GM18507 (cell line): ENCODE measurements around the gene COL5A1.

Source experiments
- DNase-seq: peaks from one replicate; pipeline ENCODE4 v3.0.0; 2011; ENCODE audit warnings: low read depth; ENCODE audit not compliant: insufficient read length; ENCODE audit errors: extremely low spot score
- FAIRE-seq: peaks from 2 replicates; lab custom pipeline; 2011; peaks lifted over from hg19 to GRCh38; lab: Jason Lieb, UNC

The COL5A1 gene

GRCh38 chr9:134624137-134624591 lies 17.4 kb upstream of the COL5A1 start:
- no peak for FAIRE-seq
- no peak for DNase-seq

- FAIRE-seq (no peak), DNase-seq (no peak)
These were observed 16.9 kb upstream of the COL5A1 start for GRCh38 chr9:134624621-134625181.

DNA sequence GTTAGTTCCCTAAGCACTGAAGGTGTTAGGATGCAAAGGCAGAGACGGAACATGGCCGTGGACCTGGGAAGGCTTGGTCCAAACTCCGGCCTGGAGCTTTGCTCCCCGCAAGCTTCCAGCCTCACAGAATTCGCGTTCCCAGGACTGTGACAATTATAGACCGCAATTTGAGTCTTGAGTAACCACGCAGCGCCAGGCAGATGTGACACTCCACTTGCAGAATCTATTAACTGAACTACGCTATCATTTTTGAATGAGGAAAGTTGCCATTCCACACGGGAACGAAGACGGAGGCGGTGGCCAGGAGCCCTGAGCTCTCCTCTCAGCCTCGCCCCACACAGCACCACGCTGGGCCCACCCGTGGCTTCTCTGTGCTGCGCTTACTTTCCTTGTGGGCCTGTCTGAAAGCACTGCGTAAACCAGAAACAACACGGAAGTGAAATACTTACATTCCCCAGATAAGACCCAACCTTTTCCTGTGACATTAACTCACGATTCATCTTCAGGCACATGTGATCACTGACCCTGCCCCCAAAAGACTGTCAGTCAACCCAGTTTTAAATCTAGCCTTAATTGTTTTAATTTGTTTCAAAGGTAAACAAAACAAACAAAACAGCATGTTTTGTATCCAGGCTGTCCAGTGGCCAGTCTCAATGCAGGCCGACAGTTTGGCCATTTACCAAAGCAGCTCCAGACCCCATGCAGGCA lies 16.1 kb upstream of the COL5A1 start:
- no peak for DNase-seq
- FAIRE-seq: no peak

DNA sequence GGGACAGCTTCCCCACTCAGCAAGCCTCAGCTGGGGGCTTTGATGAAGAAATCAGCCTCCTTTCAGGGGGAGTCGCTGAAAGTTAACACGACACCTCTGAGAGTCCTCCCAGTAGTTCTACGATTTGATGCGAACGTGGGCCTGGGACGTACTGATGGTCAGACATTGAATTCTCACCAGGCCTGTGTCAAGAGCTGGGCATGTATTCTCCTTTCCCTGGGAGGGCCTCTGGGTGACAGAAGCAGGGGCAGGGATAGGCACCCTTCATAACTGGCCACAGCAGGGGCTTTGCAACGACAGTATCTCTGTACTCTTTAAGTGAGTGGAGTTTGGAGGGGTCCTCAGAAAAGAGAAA lies 15.6 kb upstream of the COL5A1 start:
- DNase-seq (no peak), FAIRE-seq (no peak)

DNA sequence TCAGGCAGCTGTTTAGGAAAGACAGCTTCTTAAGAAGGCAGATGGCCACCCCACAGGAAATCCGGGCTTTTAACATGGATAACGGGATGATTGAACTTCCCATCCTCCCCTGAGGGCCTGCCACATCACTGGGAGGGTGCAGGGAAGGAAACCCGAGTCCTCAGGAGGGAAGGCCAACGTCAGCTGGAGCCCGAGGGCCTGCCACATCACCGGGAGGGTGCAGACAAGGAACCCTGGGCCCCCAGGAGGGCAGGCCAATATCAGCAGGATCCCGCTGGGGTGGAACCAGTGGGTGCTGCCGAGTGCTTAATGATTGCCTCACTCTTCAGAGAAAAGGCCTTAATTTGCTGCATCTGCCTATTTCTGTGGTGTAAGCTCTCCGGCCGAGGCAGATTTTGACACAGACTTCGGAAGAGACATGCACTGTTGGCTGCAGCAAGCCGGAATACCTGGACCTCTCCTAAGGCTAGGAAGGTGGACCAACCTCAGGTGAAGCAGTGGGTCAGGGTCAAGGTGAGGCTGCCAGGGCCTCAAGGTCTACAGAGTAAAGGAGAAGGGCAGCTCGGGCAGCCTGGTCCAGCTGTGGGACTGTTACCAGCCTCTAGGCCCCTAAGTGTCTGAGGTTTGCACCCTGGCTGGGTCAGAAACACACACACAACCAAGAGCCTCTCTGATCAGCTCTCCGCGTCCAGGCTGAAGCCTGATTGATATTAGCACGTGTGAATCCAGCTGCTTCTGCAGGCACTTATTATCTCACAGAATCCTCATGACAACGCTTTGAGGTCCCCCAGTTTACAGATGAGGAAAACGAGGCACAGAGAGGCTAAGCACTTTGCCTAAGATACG lies 14.8 kb upstream of the COL5A1 start:
- no peak for FAIRE-seq
- no peak for DNase-seq

DNA sequence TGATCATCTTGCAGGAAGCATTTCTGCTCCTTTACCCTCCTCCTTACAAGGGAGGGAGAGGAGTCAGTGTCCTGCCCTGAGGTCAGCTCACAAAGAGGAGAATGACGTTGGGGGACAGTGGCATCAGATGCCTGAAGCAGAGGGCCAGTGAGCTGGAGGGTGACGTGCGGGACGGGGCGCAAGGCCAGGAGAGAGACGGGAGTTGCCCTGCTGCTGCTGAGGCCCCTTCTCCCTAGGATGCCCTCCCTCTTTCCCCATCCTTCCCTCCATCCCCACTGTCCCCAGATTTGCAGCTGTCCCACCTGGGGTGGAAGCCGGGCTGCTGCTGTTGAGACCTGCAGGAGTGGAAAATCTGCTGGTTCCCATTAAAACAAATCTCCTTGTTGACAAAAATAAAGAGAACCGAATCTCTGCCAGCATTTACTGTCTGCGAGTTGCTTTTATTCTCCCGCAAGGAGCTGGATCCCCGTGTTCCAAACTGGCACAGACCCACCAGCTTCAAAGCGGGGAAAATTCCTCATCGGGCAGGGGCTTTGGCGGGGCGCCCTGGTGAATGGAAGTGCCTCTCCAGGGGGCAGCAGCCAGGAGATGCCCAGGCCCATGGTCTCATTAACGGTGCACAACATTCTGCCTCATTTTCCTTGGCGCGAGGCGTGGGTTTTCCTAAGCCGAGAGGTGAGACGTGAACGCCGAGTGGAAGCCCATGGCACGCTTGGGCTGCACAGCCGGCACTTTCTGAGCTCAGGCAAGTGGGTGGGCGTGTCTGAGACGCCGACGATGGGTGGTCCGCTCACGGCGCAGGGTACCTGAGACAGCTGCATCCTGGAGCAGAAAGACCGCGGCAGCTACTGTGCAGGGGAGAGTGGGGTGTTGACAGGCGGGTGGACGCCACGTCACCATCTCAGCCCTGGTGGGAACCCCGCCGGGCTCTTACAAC lies 13.9 kb upstream of the COL5A1 start:
- no peak for FAIRE-seq

GRCh38 chr9:134628354-134628736 lies 13.3 kb upstream of the COL5A1 start:
- FAIRE-seq (no peak), DNase-seq (no peak)

More for the DNA sequence above, 13.9 kb upstream of the COL5A1 start:
- no peak for DNase-seq

DNA sequence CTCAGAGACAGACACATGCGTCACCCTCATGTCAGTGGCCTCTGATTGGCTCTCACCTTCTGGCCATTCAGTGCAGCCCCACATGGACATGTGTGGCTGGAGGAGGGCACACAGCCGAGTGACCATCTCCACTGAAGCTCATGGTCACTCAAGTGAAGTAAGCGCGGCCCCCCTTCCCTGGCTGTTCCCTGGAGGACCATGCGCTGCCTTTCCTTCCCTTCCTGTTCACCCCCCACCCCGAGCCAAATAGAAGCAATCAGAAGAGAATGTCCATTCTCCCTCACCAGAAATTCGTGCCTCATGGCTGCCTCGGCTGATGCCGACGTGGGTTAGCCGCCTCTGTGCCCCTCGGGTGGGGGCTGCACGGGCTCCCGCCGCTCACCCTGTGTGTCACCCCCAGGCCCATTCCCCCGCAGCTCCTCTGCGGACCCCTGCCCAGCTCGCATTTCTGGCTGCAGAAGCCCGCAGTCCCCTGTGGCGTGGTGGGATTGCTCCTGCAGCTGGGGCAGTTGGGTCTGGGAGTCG lies 12.5 kb upstream of the COL5A1 start:
- DNase-seq (no peak), FAIRE-seq (no peak)

DNA sequence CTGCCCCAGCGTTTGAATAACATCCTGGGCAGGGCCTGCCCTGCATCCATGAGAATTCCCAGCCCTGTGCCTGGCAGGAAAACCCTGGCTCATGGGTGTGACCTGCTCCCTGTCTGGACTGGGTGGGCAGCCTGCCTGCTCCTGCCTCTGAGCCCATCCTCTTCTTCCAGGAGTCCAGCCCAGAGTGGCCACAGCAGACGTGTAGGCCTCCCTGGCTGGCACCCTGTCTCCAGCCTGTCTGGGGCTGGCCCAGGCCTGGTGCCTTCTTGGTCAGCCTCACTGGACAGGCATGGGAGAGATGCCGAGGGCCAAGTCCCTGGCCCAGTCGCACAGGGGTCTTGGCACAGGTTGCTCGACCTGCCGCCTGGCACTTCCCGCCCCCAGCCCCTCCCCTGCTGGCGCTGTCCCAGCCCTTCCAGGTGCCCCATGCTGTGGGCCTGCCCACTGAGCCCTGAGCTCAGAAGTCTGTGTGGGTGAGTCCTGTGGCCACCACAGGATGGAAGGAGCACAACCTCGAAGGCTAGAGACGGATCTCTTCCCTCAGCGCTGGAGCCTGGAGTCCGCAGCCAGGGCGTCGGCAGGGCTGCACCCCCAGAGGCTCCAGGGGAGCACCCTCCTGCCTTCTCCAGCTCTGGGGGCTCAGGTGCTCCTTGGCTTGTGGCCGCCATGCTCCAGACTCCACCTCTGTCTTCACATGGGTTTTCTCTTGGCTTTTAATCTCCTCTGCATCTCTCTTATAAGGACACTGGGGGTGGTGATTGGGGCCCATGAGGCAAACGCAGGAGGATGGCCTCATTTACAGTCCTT lies 11.8 kb upstream of the COL5A1 start:
- DNase-seq (no peak), FAIRE-seq (no peak)

DNA sequence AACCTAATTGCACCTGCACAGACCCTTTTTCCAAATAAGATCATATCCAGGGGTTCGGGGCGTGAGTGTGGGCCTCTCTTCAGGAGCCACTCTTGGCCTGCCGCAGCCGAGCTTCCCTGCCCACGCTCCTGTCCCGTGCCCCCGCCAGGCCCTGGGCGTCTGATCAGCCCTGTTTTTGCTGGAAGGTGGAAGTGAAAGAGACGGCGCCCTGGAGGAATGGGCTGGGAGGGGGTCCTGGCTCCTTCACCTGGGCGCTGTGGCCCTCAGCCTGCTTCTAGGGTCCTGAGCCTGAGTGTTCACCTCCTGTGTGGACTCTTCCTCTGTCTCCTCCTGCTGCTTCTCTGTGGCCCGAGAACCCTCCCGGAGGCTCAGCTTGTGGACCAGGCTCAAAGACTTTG lies 11.2 kb upstream of the COL5A1 start:
- FAIRE-seq (no peak), DNase-seq (no peak)

GRCh38 chr9:134630861-134631260 lies 10.7 kb upstream of the COL5A1 start:
- FAIRE-seq: no peak
- no peak for DNase-seq

DNA sequence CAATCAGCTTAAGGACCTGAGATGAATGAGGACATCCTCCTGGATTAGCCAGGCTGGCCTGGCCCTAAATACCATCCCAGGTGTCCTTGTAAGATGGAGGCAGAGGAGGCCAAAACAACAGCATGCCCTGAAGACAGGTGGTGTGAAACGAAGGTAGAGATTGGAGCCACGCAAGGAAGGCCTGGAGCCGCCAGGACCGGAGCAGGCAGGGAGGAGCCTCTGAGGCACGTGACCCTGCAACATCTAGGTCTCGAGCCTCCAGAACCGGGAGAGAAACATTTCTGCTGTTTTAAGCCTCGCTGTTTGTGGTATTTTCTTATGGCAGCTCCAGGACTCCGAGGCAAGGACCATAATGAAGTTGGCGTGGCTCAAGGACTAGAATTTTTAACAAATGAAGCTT lies 9.7 kb upstream of the COL5A1 start:
- FAIRE-seq: no peak
- DNase-seq: no peak

DNA sequence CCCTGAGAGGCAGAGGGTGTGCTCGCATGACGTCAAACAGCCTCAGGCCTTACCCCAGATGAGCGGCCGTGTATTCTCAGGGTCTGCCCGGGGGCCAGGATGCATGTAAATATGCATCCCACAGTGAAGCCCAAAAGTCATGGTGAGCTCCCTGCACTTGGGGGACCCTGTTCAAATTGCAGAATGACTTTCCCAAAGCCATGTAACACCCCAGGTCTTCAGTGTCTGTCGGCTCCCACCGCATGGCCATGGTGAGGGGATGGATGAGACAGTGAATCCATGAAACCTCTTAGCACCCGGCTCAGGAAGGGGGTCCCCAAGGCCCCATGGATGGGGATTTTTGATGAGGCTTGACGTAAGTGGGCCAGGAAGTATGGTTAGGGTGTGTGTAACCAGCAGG lies 9.3 kb upstream of the COL5A1 start:
- no peak for FAIRE-seq

GRCh38 chr9:134633362-134634142 lies 8.1 kb upstream of the COL5A1 start:
- DNase-seq (no peak), FAIRE-seq (no peak)

More for the DNA sequence above, 9.3 kb upstream of the COL5A1 start:
- no peak for DNase-seq

DNA sequence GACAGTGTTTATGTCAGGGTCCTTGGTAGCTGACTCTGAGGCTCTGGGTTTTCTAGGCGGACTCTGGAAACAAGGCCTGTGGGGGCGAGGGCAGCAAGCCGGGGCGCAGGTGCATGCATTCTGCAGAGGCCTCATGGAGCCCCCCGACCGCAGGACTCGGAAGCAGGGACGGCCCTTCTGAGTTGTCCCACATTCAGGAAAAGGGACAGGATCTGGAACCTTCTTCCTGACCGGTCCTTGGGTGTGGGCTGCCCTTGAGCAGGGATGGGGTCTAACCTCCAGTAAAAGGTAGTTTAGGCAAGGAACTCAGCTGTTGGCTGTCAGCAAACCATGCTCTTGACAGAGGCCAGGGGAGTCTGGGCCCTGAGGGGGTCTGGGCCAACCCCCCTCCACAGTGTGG lies 7.4 kb upstream of the COL5A1 start:
- DNase-seq: no peak
- no peak for FAIRE-seq

DNA sequence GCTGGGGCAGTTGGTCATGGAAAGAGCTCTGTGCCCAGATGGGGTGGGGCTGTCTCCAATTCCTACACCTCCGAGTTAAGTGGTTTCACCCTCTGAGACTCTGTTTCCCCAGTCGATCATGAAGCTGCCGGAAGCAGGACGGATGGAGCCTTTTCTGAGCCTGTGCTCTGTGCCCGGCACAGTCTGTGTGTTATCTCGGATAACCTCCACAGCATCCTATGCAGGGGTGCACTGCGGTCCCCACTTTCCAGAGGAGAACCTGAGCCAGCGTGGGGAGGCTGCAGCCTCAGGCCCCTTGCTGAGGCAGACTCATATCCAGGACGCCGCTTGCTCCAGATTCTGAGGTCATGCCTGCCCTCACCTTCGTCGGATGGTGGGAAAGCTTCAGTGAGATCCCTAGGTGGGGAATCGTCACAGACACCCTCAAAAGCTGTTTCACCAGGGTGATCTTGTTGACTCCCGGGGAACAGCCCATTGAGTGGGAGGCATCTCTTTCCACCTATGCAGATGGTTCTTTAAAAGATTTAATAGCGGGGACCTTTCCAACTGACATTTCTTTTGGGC lies 6.9 kb upstream of the COL5A1 start:
- DNase-seq (no peak), FAIRE-seq (no peak)

GRCh38 chr9:134635351-134636148 lies 6.1 kb upstream of the COL5A1 start:
- no peak for DNase-seq
- FAIRE-seq: no peak
